Neutrophil (primary cell): ENCODE data around the gene FKTN.

Source experiments
- H3K27ac ChIP-seq: fragments of 200-600 bp; sonication (generic); 2 replicates; pipeline ENCODE4 v1.5.1; 2016; ENCODE audit warnings: mild to moderate bottlenecking, moderate library complexity
- H3K27me3 ChIP-seq: fragments of 200-600 bp; sonication (generic); 2 replicates; pipeline ENCODE4 v1.6.0; 2016; ENCODE audit warnings: mild to moderate bottlenecking
- H3K36me3 ChIP-seq: fragments of 200-600 bp; sonication (generic); 2 replicates; pipeline ENCODE4 v1.5.1; 2017
- H3K4me1 ChIP-seq, 2 experiments: fragments of 200-600 bp in 1 of 2; sonication (generic) in 1 of 2; 1 replicate in 1 of 2; 2 replicates in 1 of 2; pipeline versions ENCODE4 v1.5.1 to v1.6.1; 2013 to 2016; ENCODE audit warnings: low read depth in 1 of 2, low read length in 1 of 2, mild to moderate bottlenecking in 1 of 2, moderate library complexity in 1 of 2; ENCODE audit not compliant: control insufficient read depth in 1 of 2, insufficient read depth in 1 of 2
- H3K4me3 ChIP-seq, 2 experiments: fragments of 200-600 bp in 1 of 2; sonication (generic) in 1 of 2; 1 replicate in 1 of 2; 2 replicates in 1 of 2; pipeline ENCODE4 v1.5.1; 2013 to 2016; ENCODE audit warnings: low read depth in 1 of 2, low read length in 1 of 2, mild to moderate bottlenecking in 1 of 2, moderate library complexity in 1 of 2
- H3K9me3 ChIP-seq: fragments of 200-600 bp; sonication (generic); 2 replicates; pipeline ENCODE4 v1.5.1; 2016
- TF ChIP-seq, protein P1 (sequence below): fragments of 200-600 bp; sonication (generic); IDR thresholded peaks from 2 replicates; pipeline ENCODE4 v1.5.1; 2016; ENCODE audit warnings: antibody characterized with exemption

The FKTN gene

DNA sequence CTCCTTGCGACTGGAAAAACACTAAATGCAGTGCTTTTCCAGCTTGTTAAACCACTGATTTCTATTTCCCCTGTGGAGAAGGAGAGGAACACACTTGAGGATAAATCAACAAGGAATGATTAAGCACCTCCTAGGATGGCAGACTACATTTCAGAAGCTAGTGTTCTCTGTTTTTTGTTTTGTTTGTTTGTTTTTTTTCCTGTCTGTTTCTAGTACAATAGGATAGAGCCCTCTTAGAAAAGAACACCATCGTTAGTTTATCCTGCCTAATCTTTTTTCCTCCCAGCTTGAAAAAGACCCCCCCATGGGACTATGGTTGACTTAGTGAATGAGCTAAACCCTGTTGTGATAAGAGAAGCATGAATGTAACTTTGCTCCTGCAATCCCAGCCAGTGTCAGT lies 100.4 kb downstream of the FKTN start:
- Histone ChIP-seq H3K36me3 (no peaks in the 10 kb centered on the region), H3K4me3 (no peak overlapping the region), H3K27me3 (peaks cover 53% of the 10 kb centered on the region), H3K9me3 (no peaks in the 10 kb centered on the region), H3K4me1 (peaks cover 5 to 13% of the 10 kb centered on the region in 2 experiments), H3K27ac (no peak overlapping the region)
- TF ChIP-seq, protein P1, sequence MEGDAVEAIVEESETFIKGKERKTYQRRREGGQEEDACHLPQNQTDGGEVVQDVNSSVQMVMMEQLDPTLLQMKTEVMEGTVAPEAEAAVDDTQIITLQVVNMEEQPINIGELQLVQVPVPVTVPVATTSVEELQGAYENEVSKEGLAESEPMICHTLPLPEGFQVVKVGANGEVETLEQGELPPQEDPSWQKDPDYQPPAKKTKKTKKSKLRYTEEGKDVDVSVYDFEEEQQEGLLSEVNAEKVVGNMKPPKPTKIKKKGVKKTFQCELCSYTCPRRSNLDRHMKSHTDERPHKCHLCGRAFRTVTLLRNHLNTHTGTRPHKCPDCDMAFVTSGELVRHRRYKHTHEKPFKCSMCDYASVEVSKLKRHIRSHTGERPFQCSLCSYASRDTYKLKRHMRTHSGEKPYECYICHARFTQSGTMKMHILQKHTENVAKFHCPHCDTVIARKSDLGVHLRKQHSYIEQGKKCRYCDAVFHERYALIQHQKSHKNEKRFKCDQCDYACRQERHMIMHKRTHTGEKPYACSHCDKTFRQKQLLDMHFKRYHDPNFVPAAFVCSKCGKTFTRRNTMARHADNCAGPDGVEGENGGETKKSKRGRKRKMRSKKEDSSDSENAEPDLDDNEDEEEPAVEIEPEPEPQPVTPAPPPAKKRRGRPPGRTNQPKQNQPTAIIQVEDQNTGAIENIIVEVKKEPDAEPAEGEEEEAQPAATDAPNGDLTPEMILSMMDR = no peak

DNA sequence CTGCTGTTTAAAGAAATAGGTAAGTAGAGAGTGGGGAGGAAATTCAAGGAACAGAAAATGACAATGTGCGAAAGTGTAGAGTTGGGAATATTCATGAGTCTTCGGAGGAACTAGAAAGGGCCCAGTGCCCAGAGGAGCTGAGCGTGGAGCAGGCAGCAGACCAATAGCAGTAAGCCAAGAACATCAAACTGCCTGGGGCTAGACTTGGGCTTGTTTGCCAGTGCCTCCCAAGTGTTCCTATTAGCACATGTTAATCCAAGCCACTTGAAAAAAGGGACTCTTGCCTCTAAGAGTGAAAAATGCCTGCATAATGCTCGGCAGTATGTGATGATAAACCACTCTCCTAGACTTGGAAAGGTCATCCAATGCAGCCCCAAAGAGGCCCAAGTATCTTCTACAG lies 103.1 kb downstream of the FKTN start:
- H3K4me1 ChIP-seq = peaks cover 5 to 10% of the 10 kb centered on the region in 2 experiments
- TF ChIP-seq, protein P1 = no peak
- no peaks in the 10 kb centered on the region for H3K9me3 ChIP-seq
- H3K4me3 ChIP-seq = no peak overlapping the region
- peaks cover 29% of the 10 kb centered on the region for H3K27me3 ChIP-seq
- H3K36me3 ChIP-seq = no peaks in the 10 kb centered on the region
- H3K27ac ChIP-seq = no peak overlapping the region

DNA sequence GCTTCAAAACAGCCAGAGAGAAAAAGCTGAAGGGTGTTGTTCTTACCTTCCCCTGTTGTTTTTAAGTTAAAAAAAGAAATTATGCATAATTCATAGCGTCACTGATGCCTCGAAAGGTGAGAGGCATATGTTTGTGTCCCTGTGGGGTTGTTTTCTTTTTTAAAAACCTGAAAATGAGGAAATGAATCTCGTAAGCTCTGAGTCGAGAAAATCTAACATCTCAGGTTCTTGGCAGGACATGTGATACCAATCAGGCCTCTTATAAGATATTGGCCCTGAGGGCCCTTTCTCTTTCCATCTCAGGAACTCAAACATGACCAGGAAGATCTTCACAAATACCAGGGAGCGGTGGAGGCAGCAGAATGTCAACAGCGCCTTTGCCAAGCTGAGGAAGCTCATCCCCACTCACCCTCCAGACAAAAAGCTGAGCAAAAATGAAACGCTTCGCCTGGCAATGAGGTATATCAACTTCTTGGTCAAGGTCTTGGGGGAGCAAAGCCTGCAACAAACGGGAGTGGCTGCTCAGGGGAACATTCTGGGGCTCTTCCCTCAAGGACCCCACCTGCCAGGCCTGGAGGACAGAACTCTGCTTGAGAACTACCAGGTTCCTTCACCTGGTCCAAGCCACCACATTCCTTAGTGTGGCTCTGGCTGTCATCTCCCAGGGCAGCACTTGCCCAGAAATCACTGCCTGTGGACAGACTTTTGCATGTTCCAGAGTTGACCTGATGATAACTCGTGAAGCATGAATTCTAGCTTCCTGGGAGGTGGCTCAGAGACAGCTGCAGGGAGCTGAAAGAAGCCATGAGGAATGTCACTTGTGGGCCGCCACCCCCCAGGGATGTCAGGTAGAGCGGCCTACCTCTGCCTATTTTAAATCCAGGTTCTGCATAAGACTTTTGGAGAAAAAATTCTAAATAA lies 104.5 kb downstream of the FKTN start, which contains the start of gene TAL2:
Gene TAL2 (plus strand): TSS at position 274 of the 921 bp plus-strand sequence. CDS start 40 bp downstream, at position 314.
- H3K9me3 ChIP-seq = no peaks in the 10 kb centered on the region
- TF ChIP-seq, protein P1 = no peak
- no peak within 1 kb of the TSS for H3K4me3 ChIP-seq
- no peaks in the 10 kb centered on the region for H3K36me3 ChIP-seq
- H3K4me1 ChIP-seq = no peaks in the 10 kb centered on the region
- peaks cover 14% of the 10 kb centered on the region for H3K27me3 ChIP-seq
- no peak within 1 kb of the TSS for H3K27ac ChIP-seq

DNA sequence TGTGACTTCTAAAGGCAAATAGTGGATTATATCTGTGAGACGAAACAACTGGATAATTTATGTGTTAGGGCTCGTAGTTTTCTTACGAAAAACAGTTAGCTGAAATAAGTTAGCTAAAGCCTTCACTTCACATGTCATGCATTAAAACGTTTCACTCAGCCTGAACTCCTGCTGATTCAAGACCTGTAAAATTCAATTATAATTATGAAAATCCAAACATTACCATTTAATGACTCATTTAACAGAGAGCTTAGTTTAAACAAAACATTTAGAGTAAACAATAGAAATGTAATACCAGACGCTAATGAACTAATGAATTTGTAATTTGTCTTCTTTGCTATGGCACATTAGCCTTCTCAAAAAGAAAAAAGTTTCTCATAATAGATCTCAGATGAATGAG lies 106.0 kb downstream of the FKTN start:
- Histone ChIP-seq H3K27ac (no peak overlapping the region), H3K36me3 (no peaks in the 10 kb centered on the region), H3K27me3 (no peaks in the 10 kb centered on the region), H3K4me3 (no peak overlapping the region), H3K9me3 (no peaks in the 10 kb centered on the region), H3K4me1 (no peaks in the 10 kb centered on the region)
- TF ChIP-seq, protein P1 = no peak

DNA sequence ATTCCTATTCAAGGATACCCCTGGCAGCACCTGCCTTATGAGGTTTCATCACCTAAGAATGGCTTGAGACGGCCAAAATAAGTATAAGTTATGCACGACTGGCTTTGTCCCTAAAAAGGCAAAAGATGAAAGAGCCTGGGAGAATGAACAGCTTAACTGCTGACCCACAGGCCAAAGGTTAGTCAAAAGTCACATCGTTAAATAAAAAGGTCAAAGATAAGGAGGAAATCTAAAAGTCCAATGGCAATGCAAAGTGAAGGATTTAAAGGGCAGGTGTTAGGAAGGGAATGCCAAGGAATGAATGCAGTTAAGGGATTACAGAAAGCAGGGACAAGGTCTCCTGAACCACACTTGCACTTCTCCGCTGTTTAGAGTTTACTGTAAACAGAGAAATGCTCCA lies 109.9 kb downstream of the FKTN start:
- peaks cover 1 to 2% of the 10 kb centered on the region in 2 experiments for H3K4me1 ChIP-seq
- no peak overlapping the region for H3K4me3 ChIP-seq
- no peak overlapping the region for H3K27ac ChIP-seq
- TF ChIP-seq, protein P1 = no peak
- no peaks in the 10 kb centered on the region for H3K9me3 ChIP-seq
- H3K27me3 ChIP-seq = no peaks in the 10 kb centered on the region
- no peaks in the 10 kb centered on the region for H3K36me3 ChIP-seq
